Smooth muscle cell (in vitro differentiated cells): Measurements from ENCODE around the gene SLC25A39. TPM values are rescaled to one million over a fixed set of nuclear protein-coding genes. Genes with fewer than 3 reads are reported as not detected.
A peak's percentile ranks its signal among the peaks of the same experiment; 100 is the strongest.

Source experiments
- DNase-seq: peaks from one replicate; lab custom pipeline; 2025; ENCODE audit not compliant: unreplicated experiment; lab: John Stamatoyannopoulos, UW
- H2AFZ ChIP-seq: fragments of 200-600 bp; sonication (generic); 2 replicates; pipeline ENCODE4 v1.6.0; 2016; ENCODE audit warnings: antibody characterized with exemption, low read depth, mild to moderate bottlenecking
- H3F3A ChIP-seq: fragments of 200-600 bp; sonication (generic); 2 replicates; pipeline ENCODE4 v1.6.0; 2017; ENCODE audit warnings: antibody characterized with exemption, low read depth
- H3K27ac ChIP-seq: fragments of 200-600 bp; sonication (generic); 2 replicates; pipeline ENCODE4 v1.5.1; 2016; ENCODE audit warnings: low read depth, mild to moderate bottlenecking
- H3K27me3 ChIP-seq: fragments of 200-600 bp; sonication (generic); 2 replicates; pipeline ENCODE4 v1.6.1; 2016; ENCODE audit warnings: low read depth, mild to moderate bottlenecking
- H3K36me3 ChIP-seq: fragments of 200-600 bp; sonication (generic); 2 replicates; pipeline ENCODE4 v1.5.1; 2016; ENCODE audit warnings: low read depth
- H3K4me1 ChIP-seq: fragments of 200-600 bp; sonication (generic); 2 replicates; pipeline ENCODE4 v1.5.1; 2016; ENCODE audit warnings: low read depth
- H3K4me2 ChIP-seq: fragments of 200-600 bp; sonication (generic); 2 replicates; pipeline ENCODE4 v1.6.0; 2016; ENCODE audit warnings: mild to moderate bottlenecking
- H3K4me3 ChIP-seq: fragments of 200-600 bp; sonication (generic); 2 replicates; pipeline ENCODE4 v1.5.1; 2016; ENCODE audit warnings: mild to moderate bottlenecking
- H3K79me2 ChIP-seq: fragments of 200-600 bp; sonication (generic); 2 replicates; pipeline ENCODE4 v1.6.0; 2016; ENCODE audit warnings: low read depth, mild to moderate bottlenecking
- H3K9ac ChIP-seq: fragments of 200-600 bp; sonication (generic); 2 replicates; pipeline ENCODE4 v1.6.0; 2016; ENCODE audit warnings: low read depth
- H3K9me3 ChIP-seq: fragments of 200-600 bp; sonication (generic); replicated peaks from 2 replicates; pipeline ENCODE4 v1.5.1; 2016; ENCODE audit warnings: low read depth
- H4K20me1 ChIP-seq: fragments of 200-600 bp; sonication (generic); 2 replicates; pipeline ENCODE4 v1.6.0; 2016; ENCODE audit warnings: low read depth
- CTCF ChIP-seq: fragments of 200-600 bp; sonication (generic); IDR thresholded peaks from 2 replicates; pipeline ENCODE4 v1.5.1; 2017; ENCODE audit warnings: borderline replicate concordance, mild to moderate bottlenecking, antibody characterized with exemption; ENCODE audit not compliant: insufficient read depth, poor library complexity, severe bottlenecking
- WGBS: methylation state at CpG from one replicate; pipeline ENCODE4 v1.1.7; 2016; ENCODE audit warnings: low lambda C conversion rate; 5-methylcytosine and 5-hydroxymethylcytosine counted together
- polyA plus RNA-seq: library from polyadenylated mRNA; unstranded; fragments of >200 nt; fragmentation: Nextera tagmentation; extraction: Ambion mirVana; gene quantifications from 2 replicates; pipeline ENCODE4 v1.2.1, GENCODE V29; 2016
- total RNA-seq: library from RNA; depleted of rRNA; stranded (reverse); fragments of >200 nt; gene quantifications from 2 replicates; pipeline ENCODE4 v1.2.3, GENCODE V29; 2014

SLC25A39 gene
- total and polyA plus RNA-seq, 2 experiments from 2014 or later, result 106 to 147 TPM

DNA sequence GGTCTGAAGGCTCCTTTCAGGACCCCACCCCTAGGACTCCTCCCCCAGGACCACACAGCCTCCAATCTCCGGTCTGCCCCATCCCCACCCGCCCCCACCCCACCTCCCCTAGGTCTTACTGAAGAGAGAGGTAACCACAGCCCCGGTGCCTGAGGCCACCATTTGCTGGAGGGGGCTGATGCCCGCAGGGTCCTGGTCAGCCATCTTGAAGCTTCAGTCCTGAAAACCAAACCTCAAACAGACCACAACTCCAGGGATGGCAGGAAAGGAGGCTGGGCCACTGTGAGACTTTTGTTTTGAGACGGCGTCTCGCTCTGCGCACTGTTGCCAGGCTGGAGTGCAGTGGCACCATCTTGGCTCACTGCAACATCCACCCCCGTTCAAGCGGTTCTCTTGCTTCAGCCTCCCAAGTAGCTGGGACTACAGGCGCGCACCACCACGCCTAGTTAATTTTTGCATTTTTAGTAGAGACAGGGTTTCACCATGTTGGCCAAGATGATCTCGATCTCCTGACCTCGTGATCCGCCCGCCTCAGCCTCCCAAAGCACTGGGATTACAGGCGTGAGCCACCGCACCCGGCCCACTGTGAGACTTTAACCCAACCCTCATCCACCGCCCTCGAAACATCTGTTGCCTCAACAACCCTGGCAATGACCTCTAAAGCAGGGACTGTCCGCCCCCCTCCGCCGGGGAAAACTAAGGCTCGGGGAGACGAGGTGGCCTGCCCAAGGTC lies 1.1 kb downstream of the SLC25A39 start:
- H3K27me3 ChIP-seq, result no peaks in the 10 kb centered on the region
- no peak for TF ChIP-seq CTCF
- peak overlapping the region; percentile 81 for H3K9ac ChIP-seq
- peaks cover 12% of the 10 kb centered on the region for H3K4me1 ChIP-seq
- H3K79me2 ChIP-seq, result peaks cover 16% of the 10 kb centered on the region
- no peaks in the 10 kb centered on the region for H3K9me3 ChIP-seq
- no peak for DNase-seq
- 62% methylated on average over 27 of the region's 27 CpGs for WGBS
- peak overlapping the region; percentile 82 for H3K4me3 ChIP-seq
- peaks cover 6% of the 10 kb centered on the region for H4K20me1 ChIP-seq
- H3F3A ChIP-seq, result peaks cover 3% of the 10 kb centered on the region
- H2AFZ ChIP-seq, result peak overlapping the region; percentile 72
- H3K4me2 ChIP-seq, result peak overlapping the region; percentile 98
- H3K27ac ChIP-seq, result no peak overlapping the region
- H3K36me3 ChIP-seq, result no peaks in the 10 kb centered on the region

- Histone ChIP-seq H3K4me2 (no peak overlapping the region), H2AFZ (no peak overlapping the region), H3K9me3 (no peaks in the 10 kb centered on the region), H3K4me1 (peaks cover 12% of the 10 kb centered on the region), H3K9ac (no peak overlapping the region), H4K20me1 (peaks cover 6% of the 10 kb centered on the region), H3F3A (peaks cover 3% of the 10 kb centered on the region), H3K27ac (no peak overlapping the region), H3K4me3 (no peak overlapping the region), H3K79me2 (peaks cover 16% of the 10 kb centered on the region), H3K27me3 (peaks cover 6% of the 10 kb centered on the region), H3K36me3 (no peaks in the 10 kb centered on the region)
- no peak for TF ChIP-seq CTCF
- 98% methylated on average over 11 of the region's 11 CpGs for WGBS
- DNase-seq, result no peak
Observed at GRCh38 chr17:44322236-44322895, 2.3 kb downstream of the SLC25A39 start.

DNA sequence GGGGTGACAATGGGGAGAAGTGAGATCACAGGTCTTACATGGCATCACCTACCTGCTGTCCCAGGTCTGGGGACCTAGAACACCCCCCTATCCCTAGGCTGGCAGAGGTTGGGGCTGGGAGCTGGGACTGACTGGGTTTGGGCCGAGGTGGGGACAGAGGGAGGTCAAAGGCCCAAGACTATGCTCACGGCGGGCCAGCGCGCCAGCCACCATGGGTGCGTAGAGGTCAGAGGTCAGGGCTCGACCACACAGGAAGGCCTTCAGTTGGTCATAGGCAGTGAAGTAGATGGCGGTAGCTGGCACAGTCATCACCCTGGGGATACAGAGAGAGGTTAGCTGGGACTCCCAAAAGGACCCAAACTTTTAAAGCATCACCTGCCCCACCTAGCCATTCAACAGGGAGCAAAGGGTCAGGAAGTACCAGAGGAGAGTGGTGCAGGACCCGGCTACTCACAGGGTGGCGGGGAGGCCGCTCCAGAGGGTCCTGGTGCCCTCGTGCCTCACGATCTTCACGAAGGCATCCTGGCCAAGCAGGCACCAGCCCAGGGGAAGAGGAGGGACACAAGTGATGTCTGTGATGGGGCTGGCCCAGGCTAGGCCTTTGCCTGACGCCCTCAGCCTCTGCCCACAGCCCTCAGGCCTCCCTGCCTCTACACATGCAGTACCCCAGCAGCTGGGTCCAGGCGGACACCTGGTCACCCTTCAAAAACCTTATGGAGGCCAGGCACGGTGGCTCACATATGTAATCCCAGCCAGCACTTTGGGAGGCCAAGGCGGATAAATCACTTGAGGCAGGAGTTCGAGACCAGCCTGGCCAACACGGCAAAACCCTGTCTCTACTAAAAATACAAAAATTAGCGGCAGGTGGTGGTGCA lies 3.1 kb downstream of the SLC25A39 start:
- Histone ChIP-seq H3K27ac (no peak overlapping the region), H3K9ac (no peak overlapping the region), H3K27me3 (peaks cover 15% of the 10 kb centered on the region), H2AFZ (no peak overlapping the region), H3K4me1 (peaks cover 9% of the 10 kb centered on the region), H3K4me3 (no peak overlapping the region), H3K4me2 (no peak overlapping the region), H3K79me2 (peaks cover 16% of the 10 kb centered on the region), H3K9me3 (no peaks in the 10 kb centered on the region), H4K20me1 (peaks cover 6% of the 10 kb centered on the region), H3K36me3 (no peaks in the 10 kb centered on the region), H3F3A (peaks cover 3% of the 10 kb centered on the region)
- DNase-seq, result no peak
- no peak for TF ChIP-seq CTCF
- 96% methylated on average over 21 of the region's 21 CpGs for WGBS
